Measurements from ENCODE around the gene USH2A.

The USH2A gene

DNA sequence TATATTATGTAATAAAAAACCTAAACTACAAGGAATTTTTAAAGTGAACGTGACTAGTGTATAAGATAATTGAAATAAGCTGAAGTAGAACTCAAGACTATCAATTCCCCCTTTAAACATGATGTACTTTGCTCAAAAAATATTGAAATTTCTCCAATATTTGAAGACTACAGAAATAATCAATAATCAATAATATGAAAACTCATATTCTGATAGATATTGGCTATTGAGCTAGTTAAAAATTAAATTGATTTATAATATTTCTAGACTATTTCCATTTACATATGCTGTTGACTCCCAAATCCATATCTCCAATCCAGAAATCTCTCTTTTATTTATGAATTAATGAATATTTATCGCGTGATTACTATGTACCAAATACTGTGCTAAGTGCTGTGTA is 133.2 kb downstream of the USH2A start:
- no peak for DNase-seq (ENCODE audit: low read depth in 2 of 2)

- DNase-seq (ENCODE audit: low read depth in 2 of 2), result no peak
Measured at GRCh38 chr1:216285052-216285451, 138.2 kb downstream of the USH2A start.

DNA sequence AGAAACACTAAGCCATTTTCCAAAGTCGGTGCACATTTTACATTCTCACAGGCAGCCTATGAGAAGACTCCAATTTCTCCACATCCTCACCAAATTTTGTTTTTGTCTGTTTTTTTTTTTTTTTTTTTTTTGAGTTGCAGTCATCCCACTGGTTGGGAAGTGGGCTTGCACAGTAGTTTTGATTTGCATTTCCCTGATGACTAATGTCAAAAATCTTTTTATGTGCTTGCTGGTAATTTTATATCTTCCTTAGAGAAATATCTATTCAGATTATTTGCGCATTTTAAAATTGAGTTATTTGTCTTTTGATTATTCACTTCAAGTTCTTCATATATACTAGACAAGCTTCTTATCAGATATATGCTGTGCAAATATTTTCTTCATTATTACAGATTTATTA is 141.5 kb downstream of the USH2A start:
- no peak for DNase-seq (ENCODE audit: low read depth in 2 of 2)

GRCh38 chr1:216270086-216270773 is 153.0 kb downstream of the USH2A start:
- no peak for DNase-seq (ENCODE audit: low read depth in 2 of 2)

DNA sequence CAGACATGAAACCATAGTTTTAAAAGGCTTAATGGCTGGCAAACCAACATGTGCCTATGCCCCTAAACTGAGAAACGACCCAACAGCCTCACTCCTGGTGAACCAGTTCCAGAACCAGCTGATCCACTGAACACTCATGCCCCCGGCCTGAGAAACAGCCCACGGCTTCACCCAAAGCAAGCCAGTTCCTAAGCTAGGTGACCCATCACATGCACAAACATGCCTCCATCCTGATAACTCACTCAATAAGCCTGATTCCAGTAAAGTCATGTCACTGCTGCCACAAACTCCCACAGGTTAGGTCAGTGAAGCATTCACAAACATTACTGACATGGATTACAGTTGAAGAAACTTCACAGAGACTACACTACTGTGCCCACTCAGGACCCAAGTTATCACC is 161.6 kb downstream of the USH2A start:
- no peak for DNase-seq (ENCODE audit: low read depth in 2 of 2)

DNA sequence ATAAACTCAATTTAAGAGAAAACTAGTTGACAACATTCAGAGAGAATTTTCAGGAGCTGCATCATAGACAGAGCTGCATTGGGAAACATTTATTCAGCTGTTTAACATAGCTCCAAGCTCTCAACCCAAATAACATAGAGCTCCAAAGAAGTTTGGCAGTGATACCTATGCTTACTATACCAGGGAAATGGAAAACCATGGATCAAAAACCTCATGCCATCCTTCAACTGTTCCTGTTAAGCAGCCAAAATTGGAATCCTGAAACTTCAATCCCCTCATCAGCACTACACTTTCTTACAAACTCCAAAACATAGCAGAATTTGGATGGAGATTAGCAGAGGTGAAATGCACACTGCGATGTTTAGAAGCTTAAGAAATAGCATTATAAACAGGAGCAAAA is 164.4 kb downstream of the USH2A start:
- no peak for DNase-seq (ENCODE audit: low read depth in 2 of 2)

GRCh38 chr1:216258386-216258785 is 164.9 kb downstream of the USH2A start:
- DNase-seq (ENCODE audit: low read depth in 2 of 2), result no peak

GRCh38 chr1:216250861-216251260 is 172.4 kb downstream of the USH2A start:
- no peak for DNase-seq (ENCODE audit: low read depth in 2 of 2)

DNA sequence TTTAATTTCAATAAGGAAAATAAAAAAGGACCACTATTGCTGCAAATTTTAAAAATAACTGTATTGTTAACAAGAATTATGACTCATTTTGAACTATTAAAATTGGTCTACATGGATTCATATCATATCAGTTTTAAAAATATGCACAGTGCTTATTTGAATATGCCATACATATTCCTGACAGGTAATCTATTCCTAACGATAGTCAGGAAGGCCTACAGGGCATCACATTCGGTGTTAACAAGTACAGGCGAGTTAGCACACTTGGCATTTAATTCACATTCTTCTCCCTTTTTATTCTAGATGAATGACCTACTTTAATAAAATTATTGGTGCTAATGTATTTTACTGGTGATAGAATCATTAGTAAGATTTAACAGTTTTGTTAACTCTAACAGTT is 174.6 kb downstream of the USH2A start:
- no peak for DNase-seq (ENCODE audit: low read depth in 2 of 2)

DNA sequence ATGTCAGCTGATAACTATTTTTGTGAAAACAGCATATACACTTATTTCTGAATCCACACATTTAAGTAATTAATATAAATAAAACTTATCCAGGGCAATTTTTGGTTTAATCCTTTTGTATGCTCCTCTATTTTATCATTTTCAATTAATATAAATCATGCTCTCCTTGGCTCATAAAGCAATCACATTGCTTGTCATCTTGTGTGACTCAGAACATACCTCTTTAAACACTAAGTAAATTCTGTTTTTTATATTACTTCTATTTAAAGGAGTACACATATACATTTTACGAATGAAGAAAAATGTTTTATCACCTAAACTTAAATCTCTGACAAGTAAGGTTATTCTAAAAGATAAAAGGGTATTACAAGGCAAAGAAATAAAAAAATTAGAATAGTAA is 175.3 kb downstream of the USH2A start:
- DNase-seq (ENCODE audit: low read depth in 2 of 2), result no peak

DNA sequence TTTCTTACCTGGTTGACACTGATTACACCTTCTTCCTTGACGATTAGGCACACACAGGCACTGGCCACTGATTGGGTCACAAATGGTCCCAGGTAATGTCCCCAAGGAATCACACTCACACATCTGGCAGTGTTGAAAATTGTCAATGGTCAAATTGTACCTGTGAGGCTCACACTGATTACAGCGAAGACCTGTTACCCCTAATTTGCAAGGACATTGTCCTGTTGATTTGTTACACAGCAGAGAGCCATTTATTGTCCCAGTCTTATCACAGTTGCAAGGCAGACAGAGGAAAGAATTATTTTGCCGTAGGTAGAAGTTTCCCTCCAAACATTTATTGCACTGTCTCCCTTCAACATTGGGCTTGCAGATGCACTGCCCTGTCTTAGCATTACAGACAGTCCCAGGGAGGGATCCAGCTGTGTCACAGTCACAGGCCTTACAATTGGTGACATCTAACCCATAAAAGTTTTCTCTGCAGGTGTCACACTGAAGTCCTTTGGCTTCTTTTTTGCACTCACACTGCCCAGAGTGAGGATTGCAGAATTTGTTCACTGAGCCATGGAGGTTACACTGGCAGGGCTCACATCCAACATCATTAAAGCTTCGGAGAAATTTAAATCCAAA is 176.6 kb downstream of the USH2A start:
- DNase-seq (ENCODE audit: low read depth in 2 of 2), result no peak

DNA sequence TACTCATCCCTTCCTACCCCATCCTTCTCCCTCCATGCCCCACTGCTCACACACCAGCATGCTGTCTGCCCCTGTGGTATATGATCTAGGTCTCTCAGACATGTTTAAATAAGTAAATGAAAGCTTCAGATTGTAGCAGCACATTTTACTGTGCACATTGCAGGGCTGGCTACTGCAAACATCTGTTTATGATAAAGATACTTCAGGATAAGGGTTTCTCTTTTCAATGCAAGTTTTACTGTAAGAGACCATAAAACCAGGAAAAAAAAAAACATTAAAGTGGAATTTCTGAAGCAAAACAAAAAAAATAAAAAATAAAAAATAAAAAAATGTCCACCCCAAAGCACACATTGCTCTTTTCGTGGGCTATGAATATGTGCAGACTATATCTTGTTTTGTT is 184.4 kb downstream of the USH2A start:
- no peak for DNase-seq (ENCODE audit: low read depth in 2 of 2)

DNA sequence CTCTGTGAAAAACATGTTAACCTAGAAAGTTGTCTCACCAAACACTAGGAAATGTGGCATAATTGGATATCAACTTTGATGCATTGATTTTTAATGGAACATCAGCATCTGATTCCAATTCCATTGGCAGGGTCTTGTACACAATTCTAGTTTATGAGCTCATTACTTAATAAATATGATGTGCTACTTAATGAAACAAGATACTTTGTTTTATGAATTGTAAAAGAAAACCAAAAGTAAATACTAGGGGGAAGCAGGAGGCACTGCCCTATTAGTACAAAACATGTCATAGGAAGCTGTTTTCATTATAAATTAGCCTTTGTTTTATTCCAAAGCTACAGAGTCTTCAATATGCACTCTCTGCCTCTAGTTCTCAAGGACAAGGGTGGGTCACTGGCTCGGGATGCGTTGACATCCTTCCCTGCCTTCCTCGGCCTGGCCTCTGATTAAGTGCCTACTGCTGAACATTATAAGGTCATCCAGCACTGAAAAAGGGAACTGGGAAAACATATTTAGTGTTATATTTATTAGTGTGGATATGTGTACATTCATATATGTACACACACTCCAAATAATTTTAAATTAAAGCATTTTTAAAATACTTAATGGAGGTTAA is 185.2 kb downstream of the USH2A start:
- no peak for DNase-seq (ENCODE audit: low read depth in 2 of 2)

DNA sequence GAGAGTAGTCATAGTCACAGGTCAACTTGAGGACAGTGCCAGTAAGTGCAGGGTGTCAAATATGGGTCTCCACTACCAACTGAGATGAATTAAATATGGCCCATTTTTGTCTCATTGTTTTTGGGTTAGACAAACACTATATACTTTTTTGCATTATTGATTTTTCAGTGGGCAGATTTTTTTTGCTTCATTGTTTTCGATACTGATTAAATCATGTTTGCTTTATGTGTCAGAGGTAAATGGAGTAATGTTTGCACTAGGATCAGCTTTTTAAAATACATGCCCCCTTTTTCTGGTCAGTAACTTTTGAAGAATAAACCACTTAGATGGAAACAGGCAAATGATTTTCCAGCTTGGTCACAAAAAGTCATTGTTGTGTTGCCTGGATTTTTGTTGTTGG is 199.0 kb downstream of the USH2A start:
- DNase-seq (ENCODE audit: low read depth in 2 of 2), result no peak

DNA sequence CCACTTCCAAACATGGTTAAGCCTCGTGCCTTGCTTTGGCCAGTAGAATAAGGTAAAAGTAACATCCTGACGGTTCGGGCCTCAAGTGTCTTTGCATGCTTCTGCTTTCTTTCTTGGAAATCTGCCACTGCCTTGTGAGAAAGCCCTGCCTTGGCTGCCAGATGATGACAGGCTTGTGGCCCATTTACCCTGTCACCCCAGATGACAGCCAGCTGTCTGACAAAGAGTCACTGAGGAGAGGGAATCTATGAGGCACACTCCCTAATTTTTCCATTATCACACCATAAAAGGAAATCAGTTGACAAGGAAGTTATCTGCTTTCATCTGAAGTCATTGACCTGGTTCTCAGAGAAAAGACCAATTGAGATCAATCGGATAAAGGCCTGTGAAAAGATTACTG is 199.8 kb downstream of the USH2A start:
- DNase-seq (ENCODE audit: low read depth in 2 of 2), result no peak

DNA sequence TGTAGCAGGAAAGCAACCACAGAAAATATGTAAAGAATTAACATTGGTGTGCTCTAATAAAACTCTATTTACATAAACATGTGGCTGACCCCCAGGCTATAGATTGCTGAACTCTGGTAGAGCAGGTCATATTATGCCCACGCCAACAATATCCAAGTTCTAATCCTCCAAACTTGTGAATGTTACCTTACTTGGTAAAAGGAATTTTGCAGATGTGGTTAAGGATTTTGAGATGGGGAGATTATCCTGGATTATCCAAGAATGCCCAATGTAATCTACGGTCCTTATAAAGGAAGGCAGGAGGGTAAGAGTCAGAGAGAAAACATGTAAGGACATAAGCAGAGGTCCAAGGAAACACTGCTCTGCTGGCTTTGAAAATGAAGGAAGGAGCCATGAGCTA is 201.0 kb downstream of the USH2A start:
- no peak for DNase-seq (ENCODE audit: low read depth in 2 of 2)

GRCh38 chr1:216221260-216221700 is 202.0 kb downstream of the USH2A start:
- DNase-seq (ENCODE audit: low read depth in 2 of 2), result peak; percentile 73 to 75

DNA sequence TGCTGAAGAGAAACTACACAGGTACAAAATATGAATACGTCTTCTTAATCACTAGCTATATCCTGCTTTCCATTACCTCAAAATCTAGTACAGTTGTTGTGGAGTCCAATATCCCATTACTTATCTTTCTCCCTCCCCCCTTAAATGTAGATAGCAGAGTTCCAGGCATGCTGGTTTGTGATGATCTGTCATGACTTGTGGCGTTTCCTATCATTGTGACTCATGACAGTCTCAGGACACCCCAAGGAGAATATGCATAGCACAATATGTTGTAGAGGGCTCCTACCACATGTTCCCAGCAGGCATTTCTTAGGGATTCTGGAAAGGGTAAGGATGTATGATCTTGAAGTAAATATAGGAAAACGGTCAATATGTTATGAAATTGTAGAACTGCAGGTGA is 206.9 kb downstream of the USH2A start:
- DNase-seq (ENCODE audit: low read depth in 2 of 2), result no peak

GRCh38 chr1:216215169-216215568 is 208.1 kb downstream of the USH2A start:
- DNase-seq (ENCODE audit: low read depth in 2 of 2), result no peak

DNA sequence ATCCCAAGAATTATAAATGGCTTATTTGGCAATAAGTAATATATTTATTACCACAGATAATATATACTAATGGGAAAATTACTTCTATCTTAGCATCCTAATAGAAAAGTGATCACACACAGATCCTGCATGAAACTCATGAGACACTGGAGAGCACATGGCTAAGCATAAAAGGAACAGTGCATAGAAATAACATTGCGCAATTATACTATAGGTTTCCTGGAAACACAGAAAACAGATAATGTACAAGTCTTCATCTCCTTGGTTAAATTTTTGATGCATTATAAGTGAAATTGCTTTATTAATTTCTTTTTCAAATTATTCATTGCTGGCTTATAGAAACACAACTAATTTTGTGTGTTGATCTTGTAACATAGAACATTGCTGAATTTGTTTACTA is 210.4 kb downstream of the USH2A start:
- DNase-seq (ENCODE audit: low read depth in 2 of 2), result no peak

DNA sequence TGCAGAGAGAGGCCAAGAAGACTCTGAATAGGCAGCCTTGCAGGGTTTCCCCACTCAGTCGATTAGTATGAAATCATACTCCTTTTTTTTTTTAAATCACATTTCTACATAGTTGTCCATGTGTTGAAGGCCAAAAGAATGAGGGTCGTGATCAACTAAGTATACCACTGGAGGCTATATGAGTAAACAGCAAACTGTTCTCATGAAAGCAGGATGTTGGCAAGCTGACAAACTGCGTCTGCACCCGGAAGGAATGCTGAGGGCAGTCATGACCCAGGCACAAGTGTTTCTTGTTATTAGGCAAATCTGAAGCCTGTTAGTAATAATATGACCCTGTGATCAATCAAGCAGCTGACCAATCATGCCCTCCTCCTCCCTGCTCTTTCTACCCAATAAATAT is 213.2 kb downstream of the USH2A start:
- no peak for DNase-seq (ENCODE audit: low read depth in 2 of 2)

DNA sequence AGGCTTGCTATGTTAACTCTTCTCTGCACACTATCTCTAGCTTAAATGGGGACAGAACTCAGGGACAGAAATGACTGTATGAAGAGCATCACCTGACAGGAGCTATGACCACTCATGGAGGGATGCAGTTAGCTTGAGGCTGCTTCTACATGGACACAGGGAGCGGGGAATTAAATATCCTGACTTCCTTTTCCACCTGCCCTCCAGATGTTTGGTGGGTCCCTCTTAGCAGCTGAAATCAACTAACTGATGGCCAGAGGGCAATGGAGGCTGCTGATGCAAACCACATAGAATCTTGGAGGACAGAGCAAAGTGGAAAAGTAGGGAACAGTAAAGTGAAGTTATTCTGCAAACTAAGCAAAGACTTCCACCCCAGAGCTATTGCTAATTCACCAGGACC is 214.1 kb downstream of the USH2A start:
- no peak for DNase-seq (ENCODE audit: low read depth in 2 of 2)

DNA sequence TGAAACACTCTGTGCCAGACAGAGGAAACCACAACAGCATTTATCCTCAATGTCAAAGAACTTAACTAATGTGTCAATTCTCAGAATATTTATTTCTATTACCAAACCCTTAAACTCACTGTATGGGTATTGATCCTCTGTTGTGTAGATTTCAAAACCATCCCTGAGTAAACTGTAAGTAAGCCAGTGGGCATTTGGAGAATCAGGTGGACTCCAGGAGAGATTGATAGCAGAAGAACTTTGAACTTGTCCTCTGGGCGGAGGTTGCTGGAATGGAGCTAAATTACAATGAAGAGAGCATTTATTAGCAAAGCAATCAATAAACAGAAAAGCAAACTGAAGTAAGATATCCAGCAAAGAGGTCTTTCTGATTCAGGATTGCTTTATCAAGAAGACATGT is 216.1 kb downstream of the USH2A start:
- no peak for DNase-seq (ENCODE audit: low read depth in 2 of 2)

Data from fibroblast of skin of left quadriceps (primary cell).